Activated T-helper 2 cell treated with anti-CD3 and anti-CD28 coated beads, Interferon-gamma antibody, Interleukin-2, Interleukin-4, amounts not matched to agents 10 μg/mL and 5 μg/mL and 100 μg/mL, durations not matched to agents 14 hours and 24 hours and 36 hours (primary cell): ENCODE data around the gene OR1I1. TPM values are rescaled to one million over a fixed set of nuclear protein-coding genes. Genes with fewer than 3 reads are reported as not detected.

Source experiments
- DNase-seq: peaks from one replicate; pipeline ENCODE4 v3.0.0; 2021; ENCODE audit warnings: low spot score
- H3K27ac Mint-ChIP-seq: one replicate; pipeline ENCODE4 v1.8.0; 2021; ENCODE audit warnings: mixed read lengths
- H3K27me3 Mint-ChIP-seq: one replicate; pipeline ENCODE4 v1.8.0; 2021; ENCODE audit warnings: low read depth, mixed read lengths
- H3K36me3 Mint-ChIP-seq: one replicate; pipeline ENCODE4 v1.8.0; 2021; ENCODE audit warnings: low read depth, mixed read lengths
- H3K4me1 Mint-ChIP-seq: one replicate; pipeline ENCODE4 v1.8.0; 2021; ENCODE audit warnings: low read depth, mixed read lengths
- H3K4me3 Mint-ChIP-seq: one replicate; pipeline ENCODE4 v1.8.0; 2021; ENCODE audit warnings: low read depth, mild to moderate bottlenecking, moderate library complexity, mixed read lengths
- H3K9me3 Mint-ChIP-seq: one replicate; pipeline ENCODE4 v1.8.0; 2021; ENCODE audit warnings: mixed read lengths
- intact Hi-C: fragments of 100-400 bp; cut with micrococcal nuclease; formaldehyde crosslinking; loops from one replicate; pipeline ENCODE4 v1.15.1; 2023
- total RNA-seq: library from RNA; stranded (reverse); gene quantifications from 2 replicates; pipeline ENCODE4 v1.2.3, GENCODE V29; 2022

Gene OR1I1
- total RNA-seq, 1 donor from 2014 or later: not detected

GRCh38 chr19:15104411-15104810 is 22.4 kb downstream of the OR1I1 start:
- peaks cover 20% of the 10 kb centered on the region for H3K9me3 Mint-ChIP-seq
- peaks cover 17% of the 10 kb centered on the region for H3K27me3 Mint-ChIP-seq
- H3K4me1 Mint-ChIP-seq: peaks cover 7% of the 10 kb centered on the region
- intact Hi-C loops: no loop called here
- H3K36me3 Mint-ChIP-seq: no peaks in the 10 kb centered on the region
- H3K4me3 Mint-ChIP-seq: no peak overlapping the region
- no peak for DNase-seq
- H3K27ac Mint-ChIP-seq: no peak overlapping the region

GRCh38 chr19:15105044-15105443 is 23.0 kb downstream of the OR1I1 start:
- Mint-ChIP-seq H3K4me3 (no peak overlapping the region), H3K4me1 (peaks cover 7% of the 10 kb centered on the region), H3K27me3 (peaks cover 17% of the 10 kb centered on the region), H3K27ac (no peak overlapping the region), H3K36me3 (no peaks in the 10 kb centered on the region), H3K9me3 (peaks cover 20% of the 10 kb centered on the region)
- intact Hi-C loops: no loop called here
- DNase-seq: no peak

- H3K4me1 Mint-ChIP-seq: peaks cover 7% of the 10 kb centered on the region
- peak within 1 kb of the TSS; percentile 80 for H3K4me3 Mint-ChIP-seq
- intact Hi-C loops: loop anchor here (2.0 kb wide), 1 partner anchor 17 kb away; a partner anchor contains a TSS
- H3K27ac Mint-ChIP-seq: peak within 1 kb of the TSS; percentile 68
- H3K9me3 Mint-ChIP-seq: peaks cover 20% of the 10 kb centered on the region
- DNase-seq: no peak
- H3K27me3 Mint-ChIP-seq: peaks cover 17% of the 10 kb centered on the region
- no peaks in the 10 kb centered on the region for H3K36me3 Mint-ChIP-seq
Observed at GRCh38 chr19:15107061-15108010, 25.3 kb downstream of the OR1I1 start, which contains the start of gene SYDE1. TSS of gene SYDE1 (plus strand) at chr19:15107401. CDS start at chr19:15107434, 33 bp downstream.

GRCh38 chr19:15108145-15108844 is 26.3 kb downstream of the OR1I1 start:
- intact Hi-C loops: no loop called here
- H3K27me3 Mint-ChIP-seq: peaks cover 17% of the 10 kb centered on the region
- H3K36me3 Mint-ChIP-seq: no peaks in the 10 kb centered on the region
- no peak overlapping the region for H3K27ac Mint-ChIP-seq
- no peak for DNase-seq
- H3K4me1 Mint-ChIP-seq: peaks cover 7% of the 10 kb centered on the region
- H3K4me3 Mint-ChIP-seq: peak overlapping the region; percentile 41
- H3K9me3 Mint-ChIP-seq: peaks cover 20% of the 10 kb centered on the region

GRCh38 chr19:15108845-15109767 is 27.1 kb downstream of the OR1I1 start:
- Mint-ChIP-seq H3K36me3 (no peaks in the 10 kb centered on the region), H3K27ac (no peak overlapping the region), H3K9me3 (peaks cover 13% of the 10 kb centered on the region), H3K4me3 (no peak overlapping the region), H3K27me3 (peaks cover 17% of the 10 kb centered on the region), H3K4me1 (peaks cover 7% of the 10 kb centered on the region)
- intact Hi-C loops: no loop called here
- no peak for DNase-seq

- intact Hi-C loops: no loop called here
Observed at GRCh38 chr19:15109768-15110417, 27.9 kb downstream of the OR1I1 start.

GRCh38 chr19:15110418-15110815 is 28.4 kb downstream of the OR1I1 start:
- no peak for DNase-seq
- Mint-ChIP-seq H3K4me3 (no peak overlapping the region), H3K36me3 (peaks cover 5% of the 10 kb centered on the region), H3K4me1 (peaks cover 7% of the 10 kb centered on the region), H3K27ac (no peak overlapping the region), H3K27me3 (peaks cover 14% of the 10 kb centered on the region), H3K9me3 (peaks cover 5% of the 10 kb centered on the region)
- intact Hi-C loops: no loop called here

More at GRCh38 chr19:15109768-15110417, 27.9 kb downstream of the OR1I1 start:
- no peak overlapping the region for H3K4me3 Mint-ChIP-seq
- H3K36me3 Mint-ChIP-seq: peaks cover 4% of the 10 kb centered on the region
- DNase-seq: no peak
- peaks cover 8% of the 10 kb centered on the region for H3K9me3 Mint-ChIP-seq
- H3K27me3 Mint-ChIP-seq: peaks cover 17% of the 10 kb centered on the region
- H3K4me1 Mint-ChIP-seq: peaks cover 7% of the 10 kb centered on the region
- no peak overlapping the region for H3K27ac Mint-ChIP-seq

GRCh38 chr19:15111758-15112157 is 29.7 kb downstream of the OR1I1 start:
- no peak overlapping the region for H3K4me3 Mint-ChIP-seq
- H3K36me3 Mint-ChIP-seq: peaks cover 10% of the 10 kb centered on the region

GRCh38 chr19:15112385-15112784 is 30.4 kb downstream of the OR1I1 start:
- H3K9me3 Mint-ChIP-seq: no peaks in the 10 kb centered on the region
- H3K27ac Mint-ChIP-seq: no peak overlapping the region
- no peak overlapping the region for H3K4me3 Mint-ChIP-seq
- peaks cover 5% of the 10 kb centered on the region for H3K4me1 Mint-ChIP-seq
- DNase-seq: no peak
- intact Hi-C loops: no loop called here
- peaks cover 15% of the 10 kb centered on the region for H3K36me3 Mint-ChIP-seq
- H3K27me3 Mint-ChIP-seq: peaks cover 4% of the 10 kb centered on the region

More at GRCh38 chr19:15111758-15112157, 29.7 kb downstream of the OR1I1 start:
- H3K9me3 Mint-ChIP-seq: no peaks in the 10 kb centered on the region
- H3K4me1 Mint-ChIP-seq: peaks cover 5% of the 10 kb centered on the region
- DNase-seq: no peak
- H3K27me3 Mint-ChIP-seq: peaks cover 6% of the 10 kb centered on the region
- intact Hi-C loops: no loop called here
- H3K27ac Mint-ChIP-seq: no peak overlapping the region

GRCh38 chr19:15113245-15114152 is 31.5 kb downstream of the OR1I1 start:
- H3K27ac Mint-ChIP-seq: no peak overlapping the region
- DNase-seq: no peak
- peaks cover 25% of the 10 kb centered on the region for H3K36me3 Mint-ChIP-seq
- intact Hi-C loops: no loop called here
- no peaks in the 10 kb centered on the region for H3K9me3 Mint-ChIP-seq
- no peaks in the 10 kb centered on the region for H3K4me1 Mint-ChIP-seq
- no peak overlapping the region for H3K4me3 Mint-ChIP-seq
- no peaks in the 10 kb centered on the region for H3K27me3 Mint-ChIP-seq

GRCh38 chr19:15114153-15114540 is 32.1 kb downstream of the OR1I1 start:
- Mint-ChIP-seq H3K36me3 (peaks cover 32% of the 10 kb centered on the region), H3K4me1 (no peaks in the 10 kb centered on the region), H3K27ac (peak overlapping the region; percentile 33), H3K4me3 (no peak overlapping the region), H3K27me3 (no peaks in the 10 kb centered on the region), H3K9me3 (peaks cover 4% of the 10 kb centered on the region)
- no peak for DNase-seq
- intact Hi-C loops: no loop called here
